ENCODE results near the gene GUCY1B1.

DNA sequence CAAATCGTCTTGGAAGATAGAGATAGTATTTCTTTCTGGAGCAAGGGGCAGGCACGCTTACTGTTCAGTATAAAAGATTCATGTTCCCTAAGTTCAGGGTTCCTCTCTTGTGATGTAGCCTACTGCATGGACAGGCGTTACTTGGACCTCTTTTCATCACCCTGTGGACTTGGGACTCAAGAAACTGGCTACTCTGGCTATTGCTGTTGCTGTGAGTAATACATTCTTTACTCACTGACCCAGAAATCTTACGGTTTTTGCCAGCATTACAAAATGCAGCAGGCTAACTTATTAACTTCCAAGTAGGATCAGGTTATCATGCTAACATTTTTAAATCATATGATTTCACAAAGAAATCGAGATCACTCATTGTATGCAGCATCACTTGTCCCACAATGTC lies 12.8 kb upstream of the GUCY1B1 start:
- TF ChIP-seq, protein P1, sequence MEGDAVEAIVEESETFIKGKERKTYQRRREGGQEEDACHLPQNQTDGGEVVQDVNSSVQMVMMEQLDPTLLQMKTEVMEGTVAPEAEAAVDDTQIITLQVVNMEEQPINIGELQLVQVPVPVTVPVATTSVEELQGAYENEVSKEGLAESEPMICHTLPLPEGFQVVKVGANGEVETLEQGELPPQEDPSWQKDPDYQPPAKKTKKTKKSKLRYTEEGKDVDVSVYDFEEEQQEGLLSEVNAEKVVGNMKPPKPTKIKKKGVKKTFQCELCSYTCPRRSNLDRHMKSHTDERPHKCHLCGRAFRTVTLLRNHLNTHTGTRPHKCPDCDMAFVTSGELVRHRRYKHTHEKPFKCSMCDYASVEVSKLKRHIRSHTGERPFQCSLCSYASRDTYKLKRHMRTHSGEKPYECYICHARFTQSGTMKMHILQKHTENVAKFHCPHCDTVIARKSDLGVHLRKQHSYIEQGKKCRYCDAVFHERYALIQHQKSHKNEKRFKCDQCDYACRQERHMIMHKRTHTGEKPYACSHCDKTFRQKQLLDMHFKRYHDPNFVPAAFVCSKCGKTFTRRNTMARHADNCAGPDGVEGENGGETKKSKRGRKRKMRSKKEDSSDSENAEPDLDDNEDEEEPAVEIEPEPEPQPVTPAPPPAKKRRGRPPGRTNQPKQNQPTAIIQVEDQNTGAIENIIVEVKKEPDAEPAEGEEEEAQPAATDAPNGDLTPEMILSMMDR (IDR thresholded peaks at IDR 0.05), result no peak
- TF ChIP-seq POLR2A (IDR thresholded peaks at IDR 0.05), result no peak
